SJSA1 (cell line): Measurements from ENCODE around the gene ART4. TPM values are rescaled to one million over a fixed set of nuclear protein-coding genes. Genes with fewer than 3 reads are reported as not detected.

Source experiments
- DNase-seq, 2 experiments: peaks; one replicate each; pipeline ENCODE4 v3.0.0-alpha.2; 2015 to 2020; ENCODE audit warnings: low spot score in 2 of 2, low read depth in 1 of 2
- H3K27ac ChIP-seq: fragments of 250-450 bp; sonication (Bioruptor Pico); 2 replicates; pipeline ENCODE4 v1.5.1; 2020; ENCODE audit warnings: mild to moderate bottlenecking, moderate library complexity
- H3K27me3 ChIP-seq: fragments of 250-450 bp; sonication (Bioruptor Pico); replicated peaks from 2 replicates; pipeline ENCODE4 v1.5.1; 2020; ENCODE audit warnings: mild to moderate bottlenecking, moderate library complexity
- H3K36me3 ChIP-seq: fragments of 250-450 bp; sonication (Bioruptor Pico); 2 replicates; pipeline ENCODE4 v1.5.1; 2020; ENCODE audit warnings: mild to moderate bottlenecking
- H3K4me1 ChIP-seq: fragments of 250-450 bp; sonication (Bioruptor Pico); replicated peaks from 2 replicates; pipeline ENCODE4 v1.6.1; 2021; ENCODE audit warnings: mild to moderate bottlenecking
- H3K4me3 ChIP-seq: fragments of 250-450 bp; sonication (Bioruptor Pico); 2 replicates; pipeline ENCODE4 v1.5.1; 2020; ENCODE audit warnings: mild to moderate bottlenecking
- H3K9me3 ChIP-seq: fragments of 250-450 bp; sonication (Bioruptor Pico); replicated peaks from 2 replicates; pipeline ENCODE4 v1.5.1; 2020; ENCODE audit warnings: mild to moderate bottlenecking
- total RNA-seq: library from RNA; depleted of rRNA; stranded (reverse); fragments of >200 nt; shearing (Covaris generic); gene quantifications from 2 replicates; pipeline ENCODE4 v1.2.3, GENCODE V29; 2014; rRNA removed

Gene ART4, protein sequence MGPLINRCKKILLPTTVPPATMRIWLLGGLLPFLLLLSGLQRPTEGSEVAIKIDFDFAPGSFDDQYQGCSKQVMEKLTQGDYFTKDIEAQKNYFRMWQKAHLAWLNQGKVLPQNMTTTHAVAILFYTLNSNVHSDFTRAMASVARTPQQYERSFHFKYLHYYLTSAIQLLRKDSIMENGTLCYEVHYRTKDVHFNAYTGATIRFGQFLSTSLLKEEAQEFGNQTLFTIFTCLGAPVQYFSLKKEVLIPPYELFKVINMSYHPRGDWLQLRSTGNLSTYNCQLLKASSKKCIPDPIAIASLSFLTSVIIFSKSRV
- total RNA-seq, result 0.03 and 0.08 TPM in 2 replicates

DNA sequence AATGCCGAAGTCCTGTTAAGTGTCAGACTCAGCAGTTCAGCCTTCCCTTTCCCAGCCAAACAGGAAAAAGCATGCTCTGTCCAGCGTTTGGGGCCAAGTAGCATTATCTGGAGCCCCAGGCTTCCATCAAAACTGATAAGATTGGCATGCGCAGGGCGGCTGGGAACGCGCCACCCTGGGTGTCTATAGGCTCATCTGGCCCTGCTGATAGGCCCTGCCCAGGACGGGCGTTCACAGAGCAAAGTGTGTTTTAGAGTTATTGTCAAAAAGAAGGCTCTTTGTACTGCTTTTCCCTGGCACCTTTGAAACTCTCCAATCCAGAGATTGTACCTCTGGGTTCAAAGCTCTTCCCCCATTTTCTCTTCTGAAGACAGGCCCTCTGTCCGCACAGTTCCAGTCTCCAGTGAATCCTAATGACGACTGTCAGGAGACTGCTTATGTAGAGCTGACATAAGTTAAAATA lies at the start of gene ART4:
ART4 (minus strand) TSS at position 102 of the 463 bp plus-strand sequence. CDS start 413 bp downstream, outside the sequence.
- DNase-seq, result no peak

GRCh38 chr12:14892726-14893505 lies 49.6 kb upstream of the ART4 start:
- Histone ChIP-seq H3K36me3 (no peaks in the 10 kb centered on the region), H3K4me1 (no peaks in the 10 kb centered on the region), H3K27ac (no peak overlapping the region), H3K9me3 (no peaks in the 10 kb centered on the region; the same call in 1 of the 2 replicates), H3K4me3 (no peak overlapping the region), H3K27me3 (no peaks in the 10 kb centered on the region)
- DNase-seq, result no peak

More for the DNA sequence above, at the start of gene ART4:
- Histone ChIP-seq H3K9me3 (no peaks in the 10 kb centered on the region), H3K27me3 (no peaks in the 10 kb centered on the region), H3K36me3 (no peaks in the 10 kb centered on the region), H3K4me1 (peaks cover 23% of the 10 kb centered on the region), H3K4me3 (no peak within 1 kb of the TSS), H3K27ac (peak within 1 kb of the TSS; percentile 77)

DNA sequence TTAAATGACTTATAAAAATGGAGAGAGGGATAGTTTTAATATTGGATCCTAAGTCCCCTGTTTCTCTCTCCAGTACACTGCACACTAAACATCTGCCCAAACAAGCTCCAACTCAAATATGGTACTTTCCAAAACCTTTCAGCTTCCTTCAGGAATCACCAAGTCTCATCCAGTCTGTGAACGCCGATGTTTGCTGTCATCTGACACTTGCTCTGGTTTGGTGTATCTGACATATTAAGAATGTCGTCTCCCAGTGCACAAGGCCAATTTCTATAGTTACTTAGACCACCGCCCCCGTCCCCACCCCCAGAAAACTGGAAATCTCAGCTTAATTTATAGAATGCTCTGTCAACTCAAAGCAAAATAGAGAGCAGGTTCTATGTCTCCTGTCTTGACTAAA lies 47.4 kb upstream of the ART4 start:
- H3K4me1 ChIP-seq, result no peaks in the 10 kb centered on the region
- no peak for DNase-seq
- no peaks in the 10 kb centered on the region; the same call in 1 of the 2 replicates for H3K27me3 ChIP-seq
- no peaks in the 10 kb centered on the region; the same call in 1 of the 2 replicates for H3K9me3 ChIP-seq
- H3K27ac ChIP-seq, result no peak overlapping the region
- no peaks in the 10 kb centered on the region for H3K36me3 ChIP-seq
- no peak overlapping the region for H3K4me3 ChIP-seq

- Histone ChIP-seq H3K4me1 (no peaks in the 10 kb centered on the region), H3K36me3 (no peaks in the 10 kb centered on the region), H3K9me3 (no peaks in the 10 kb centered on the region), H3K4me3 (no peak overlapping the region), H3K27ac (no peak overlapping the region), H3K27me3 (no peaks in the 10 kb centered on the region; the same call in 1 of the 2 replicates)
- DNase-seq, result no peak
These were observed 42.9 kb upstream of the ART4 start for GRCh38 chr12:14886271-14886670.

GRCh38 chr12:14885718-14886221 lies 42.4 kb upstream of the ART4 start, which contains the start of gene MGP:
Gene MGP, minus strand, starts transcription at chr12:14885854. Its CDS starts 63 bp downstream, at chr12:14885791.
- Histone ChIP-seq H3K9me3 (no peaks in the 10 kb centered on the region), H3K27me3 (no peaks in the 10 kb centered on the region; the same call in 1 of the 2 replicates), H3K4me1 (no peaks in the 10 kb centered on the region), H3K4me3 (no peak within 1 kb of the TSS), H3K27ac (no peak within 1 kb of the TSS), H3K36me3 (no peaks in the 10 kb centered on the region)
- no peak for DNase-seq

DNA sequence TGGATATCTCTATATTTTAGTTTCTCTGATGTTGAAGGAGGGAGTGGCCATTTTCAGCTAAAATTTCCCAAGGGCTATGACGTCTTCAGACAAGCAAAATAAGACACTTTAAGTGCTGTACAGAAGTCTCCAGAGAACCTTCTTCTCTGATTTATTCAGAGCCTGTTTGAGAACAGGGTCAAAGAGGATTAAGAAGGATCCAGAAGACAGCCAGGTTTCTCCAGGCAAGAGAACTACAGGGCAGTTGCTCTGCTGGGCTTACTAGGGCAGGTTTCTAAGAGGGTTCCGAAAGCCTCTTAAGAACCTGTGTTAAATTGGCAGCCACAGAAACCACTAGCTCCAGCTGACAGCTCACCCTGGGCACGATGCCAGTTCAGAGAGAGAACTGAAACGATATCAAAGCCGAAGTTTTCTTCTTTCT lies 41.1 kb upstream of the ART4 start:
- Histone ChIP-seq H3K9me3 (no peaks in the 10 kb centered on the region), H3K4me3 (no peak overlapping the region), H3K27ac (no peak overlapping the region), H3K36me3 (no peaks in the 10 kb centered on the region), H3K27me3 (no peaks in the 10 kb centered on the region; the same call in 1 of the 2 replicates), H3K4me1 (no peaks in the 10 kb centered on the region)
- peak; percentile 43 to 54 for DNase-seq

GRCh38 chr12:14883686-14884085 lies 40.4 kb upstream of the ART4 start:
- H3K36me3 ChIP-seq, result no peaks in the 10 kb centered on the region
- DNase-seq, result no peak
- no peaks in the 10 kb centered on the region; the same call in 1 of the 2 replicates for H3K27me3 ChIP-seq
- no peaks in the 10 kb centered on the region for H3K4me1 ChIP-seq
- H3K27ac ChIP-seq, result no peak overlapping the region
- no peak overlapping the region for H3K4me3 ChIP-seq
- H3K9me3 ChIP-seq, result no peaks in the 10 kb centered on the region

- no peak overlapping the region for H3K4me3 ChIP-seq
- H3K9me3 ChIP-seq, result no peaks in the 10 kb centered on the region
- H3K4me1 ChIP-seq, result no peaks in the 10 kb centered on the region
- no peak overlapping the region for H3K27ac ChIP-seq
- H3K27me3 ChIP-seq, result no peaks in the 10 kb centered on the region
- no peaks in the 10 kb centered on the region for H3K36me3 ChIP-seq
- DNase-seq, result no peak
These were observed 37.6 kb upstream of the ART4 start for GRCh38 chr12:14880890-14881453.

DNA sequence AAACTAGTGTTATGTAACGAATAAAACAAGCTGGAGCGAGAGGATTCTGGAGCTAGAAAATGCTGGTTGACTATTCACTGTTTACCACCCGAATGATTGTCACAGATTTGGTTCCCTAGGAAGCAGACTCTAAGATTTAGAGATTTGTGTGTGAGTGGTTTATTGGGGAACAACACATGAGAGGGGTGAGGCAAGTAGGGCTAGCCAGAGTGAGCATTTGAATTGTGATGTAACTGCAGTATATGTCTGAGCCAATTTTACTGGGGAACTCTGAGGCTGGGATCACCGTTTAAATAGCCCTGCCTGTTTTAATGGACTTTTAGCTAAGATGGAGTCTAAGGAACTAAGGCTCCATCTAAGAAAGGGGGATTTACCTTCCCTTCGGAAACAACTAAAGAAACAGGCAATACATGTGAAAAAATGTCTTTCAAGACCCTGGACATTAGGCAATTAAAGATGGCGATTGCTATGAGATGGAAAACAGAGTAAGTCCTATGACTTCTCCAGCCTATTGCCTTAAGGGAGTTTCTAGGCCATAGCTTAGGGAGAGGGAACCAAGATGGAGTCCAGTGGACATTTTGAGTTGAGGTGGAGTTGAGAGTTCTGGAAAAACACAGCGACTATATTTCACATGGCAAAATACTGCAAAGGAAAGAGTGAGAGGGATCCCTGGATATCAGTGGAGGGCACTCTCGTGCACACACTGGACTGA lies 36.1 kb upstream of the ART4 start:
- no peak for DNase-seq
- H3K4me3 ChIP-seq, result no peak overlapping the region
- H3K9me3 ChIP-seq, result no peaks in the 10 kb centered on the region
- H3K27me3 ChIP-seq, result no peaks in the 10 kb centered on the region
- H3K4me1 ChIP-seq, result no peaks in the 10 kb centered on the region
- H3K36me3 ChIP-seq, result no peaks in the 10 kb centered on the region
- no peak overlapping the region for H3K27ac ChIP-seq

DNA sequence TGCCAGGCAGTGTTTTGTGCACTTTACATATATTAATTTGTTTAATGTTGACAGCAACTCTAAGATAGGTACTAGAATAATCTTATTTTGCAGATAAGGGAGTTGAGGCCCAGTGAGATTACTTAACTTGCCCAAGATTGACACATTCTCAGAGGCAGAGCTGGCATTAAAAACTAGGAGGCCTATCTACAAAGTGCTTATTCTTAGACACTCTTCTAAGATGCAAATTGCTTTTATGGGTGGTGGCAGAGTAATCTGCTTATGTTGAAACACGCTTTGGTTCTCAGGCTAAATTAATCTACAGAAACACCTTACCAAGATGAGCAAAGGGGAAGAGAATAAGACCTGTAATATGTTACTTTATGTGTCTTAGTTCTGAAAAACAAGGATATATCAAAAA lies 35.2 kb upstream of the ART4 start:
- Histone ChIP-seq H3K9me3 (no peaks in the 10 kb centered on the region), H3K4me3 (no peak overlapping the region), H3K27me3 (no peaks in the 10 kb centered on the region), H3K4me1 (no peaks in the 10 kb centered on the region), H3K36me3 (no peaks in the 10 kb centered on the region), H3K27ac (no peak overlapping the region)
- DNase-seq, result no peak

- Histone ChIP-seq H3K27me3 (no peaks in the 10 kb centered on the region), H3K27ac (no peak overlapping the region), H3K4me3 (no peak overlapping the region), H3K4me1 (no peaks in the 10 kb centered on the region), H3K36me3 (no peaks in the 10 kb centered on the region), H3K9me3 (no peaks in the 10 kb centered on the region)
- no peak for DNase-seq
These were observed 33.5 kb upstream of the ART4 start for GRCh38 chr12:14876833-14877232.

DNA sequence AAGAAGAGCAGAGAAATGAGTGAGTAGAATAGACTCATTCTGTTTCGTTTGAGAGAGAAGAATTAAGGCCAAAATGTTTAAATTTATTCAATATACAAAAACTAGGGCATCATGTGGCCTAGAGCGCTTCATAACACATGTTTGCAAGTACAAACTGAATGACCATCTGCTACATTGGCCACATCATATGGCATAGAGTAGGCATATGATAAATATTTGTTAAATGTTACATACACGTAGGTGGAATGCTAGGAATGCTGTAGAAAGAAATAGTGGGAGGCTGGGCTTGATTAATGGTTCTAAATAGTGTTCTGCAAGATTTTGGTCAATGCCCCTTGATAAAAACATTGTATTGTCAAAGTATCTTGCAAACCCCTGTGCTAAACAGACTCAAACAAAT lies 31.6 kb upstream of the ART4 start:
- no peak overlapping the region for H3K4me3 ChIP-seq
- H3K9me3 ChIP-seq, result no peaks in the 10 kb centered on the region
- DNase-seq, result no peak
- H3K4me1 ChIP-seq, result no peaks in the 10 kb centered on the region
- H3K27ac ChIP-seq, result no peak overlapping the region
- H3K27me3 ChIP-seq, result no peaks in the 10 kb centered on the region
- no peaks in the 10 kb centered on the region for H3K36me3 ChIP-seq
